Measurements from ENCODE around the gene METTL16.

METTL16 gene

DNA sequence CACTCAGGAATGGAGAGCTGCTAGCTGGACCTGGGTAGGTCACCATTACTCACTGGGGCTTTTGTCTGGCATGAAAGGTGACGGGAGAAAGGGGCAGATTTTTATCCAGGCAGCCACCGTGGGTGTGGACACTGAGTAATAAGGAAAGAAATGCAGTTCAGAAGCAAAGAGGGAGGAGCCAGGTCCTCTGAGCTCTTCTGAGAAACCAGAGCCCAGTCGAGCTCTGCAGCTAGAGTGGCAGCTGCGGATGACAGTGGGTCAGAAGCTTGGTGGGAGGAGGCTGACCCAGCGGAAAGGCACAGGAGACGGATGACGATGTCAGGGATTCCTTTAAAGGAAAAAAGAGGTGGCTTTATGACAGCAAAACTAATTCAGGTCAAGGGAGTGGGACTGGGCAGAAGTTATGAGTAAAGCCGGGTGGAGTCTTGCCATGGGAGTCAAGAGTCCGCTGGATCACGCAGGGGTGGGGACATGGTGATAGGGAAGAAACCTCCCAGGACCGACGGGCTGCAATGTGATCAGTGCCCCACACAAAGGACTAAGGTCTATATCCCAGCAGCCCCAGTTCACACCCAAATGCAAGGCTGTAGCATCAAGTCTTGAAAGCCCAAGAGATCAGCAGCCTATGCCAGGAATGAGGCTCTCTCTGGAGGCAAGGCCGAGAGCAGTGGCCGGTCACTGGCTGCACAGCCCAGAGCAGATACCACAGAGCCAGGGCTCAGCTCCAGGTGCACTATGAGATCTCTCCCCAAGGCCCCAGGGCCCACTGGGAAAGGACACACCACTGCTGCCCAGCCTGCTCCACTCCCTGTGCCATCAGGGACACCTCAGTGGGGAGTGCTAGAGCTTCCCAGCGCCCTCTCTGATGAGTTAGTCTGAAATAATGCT is 104.5 kb downstream of the METTL16 start:
- no peak for DNase-seq

DNA sequence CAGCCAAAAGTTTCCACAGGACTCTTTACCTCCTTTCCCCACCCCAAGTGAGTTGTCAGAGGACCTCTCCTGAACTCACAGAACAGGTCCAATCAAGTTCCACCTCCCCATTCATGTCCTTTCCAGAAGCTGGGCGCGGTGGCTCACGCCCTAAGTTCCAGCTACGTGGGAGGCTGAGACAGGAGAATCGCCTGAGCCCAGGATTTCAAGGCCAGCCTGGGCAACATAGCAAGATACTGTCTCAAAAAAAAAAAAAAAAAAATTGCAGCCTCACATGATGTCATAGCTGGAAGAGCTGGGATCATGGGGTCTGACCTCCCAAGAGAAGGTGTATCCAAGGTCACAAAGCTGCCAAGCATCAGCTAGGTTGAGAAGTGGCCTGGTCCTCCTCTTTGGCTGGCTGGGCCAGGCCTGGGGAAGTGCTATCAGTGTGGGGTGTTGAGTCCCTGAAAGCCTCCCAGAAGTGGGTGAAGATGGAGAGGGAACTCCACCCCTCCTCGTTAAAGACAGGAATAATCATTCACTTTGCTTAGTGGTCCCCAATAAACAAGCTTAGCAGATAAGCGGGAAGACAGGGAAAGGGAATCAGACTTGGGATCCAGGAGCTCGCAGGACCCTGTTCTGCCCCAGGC is 105.3 kb downstream of the METTL16 start:
- DNase-seq: no peak

DNA sequence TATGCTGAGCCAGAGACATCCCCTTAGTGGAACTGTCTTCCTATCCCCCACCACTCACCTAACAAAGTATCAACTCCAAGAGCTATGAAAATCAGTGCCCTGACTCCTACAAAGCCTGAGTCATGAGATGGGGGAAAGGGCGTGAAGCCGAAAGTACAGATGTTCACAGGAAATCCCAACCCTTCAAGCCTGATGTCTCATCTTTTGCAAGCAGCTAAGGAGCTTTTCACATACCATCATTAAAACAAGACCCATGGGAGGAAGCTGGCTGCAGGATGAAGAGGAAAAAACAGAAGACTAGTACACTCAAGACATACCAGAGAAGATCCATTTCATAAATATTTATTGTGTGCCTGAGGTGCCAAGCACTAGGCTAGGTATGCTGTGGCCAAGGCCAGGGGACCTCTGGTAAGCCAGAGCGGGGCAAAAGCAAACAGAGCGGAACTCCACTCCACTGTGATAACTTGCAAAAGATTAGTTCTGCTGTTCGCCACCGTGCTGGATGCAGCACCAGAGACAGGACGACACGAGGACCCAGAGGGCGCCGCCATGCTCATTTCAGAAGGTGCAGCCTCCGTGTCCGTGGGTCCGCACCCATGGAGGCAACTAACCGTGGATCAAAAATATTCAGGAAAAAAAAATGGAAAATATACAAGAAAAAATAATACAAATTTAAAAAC is 106.3 kb downstream of the METTL16 start:
- DNase-seq: no peak

DNA sequence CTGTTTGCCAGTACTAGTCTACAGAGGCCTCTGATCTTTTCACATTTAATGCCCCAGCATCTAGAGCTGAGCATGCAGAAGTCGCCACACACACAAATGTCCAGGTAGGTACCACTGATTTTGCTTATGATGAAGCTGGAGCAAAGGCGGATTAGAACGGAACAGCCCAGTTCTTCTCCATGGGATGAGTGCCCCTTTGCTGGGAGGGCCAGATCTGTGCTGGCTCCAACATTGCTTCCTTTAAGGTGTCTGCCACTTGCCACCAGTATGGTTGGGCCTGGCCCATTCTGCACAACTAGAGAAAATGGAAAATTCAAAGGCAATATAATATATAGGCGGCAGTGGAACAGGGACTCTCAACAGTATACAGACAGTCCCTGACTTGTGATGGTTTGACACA is 108.6 kb downstream of the METTL16 start:
- DNase-seq: no peak

DNA sequence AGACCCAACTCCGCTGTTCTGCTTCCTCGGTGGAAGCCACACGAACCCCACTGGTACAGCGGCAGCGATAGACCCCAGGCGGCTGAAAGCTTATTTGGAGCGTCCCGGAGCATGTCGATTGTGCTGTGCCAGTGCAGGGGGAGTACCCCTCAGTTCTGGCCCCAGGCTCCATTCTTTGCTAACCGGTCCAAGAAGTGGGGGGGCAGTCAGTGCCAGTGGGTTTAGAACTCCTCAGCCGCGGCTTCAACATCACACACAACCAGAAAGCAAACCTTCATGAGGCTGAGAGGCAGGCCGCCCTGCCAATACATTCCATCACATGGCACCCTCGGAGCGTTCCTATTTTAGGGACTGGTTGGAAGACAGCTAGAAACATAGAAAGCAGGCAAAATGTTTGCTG is 109.1 kb downstream of the METTL16 start:
- peak in 2 of 6 experiments; percentile 31 to 38 for DNase-seq

DNA sequence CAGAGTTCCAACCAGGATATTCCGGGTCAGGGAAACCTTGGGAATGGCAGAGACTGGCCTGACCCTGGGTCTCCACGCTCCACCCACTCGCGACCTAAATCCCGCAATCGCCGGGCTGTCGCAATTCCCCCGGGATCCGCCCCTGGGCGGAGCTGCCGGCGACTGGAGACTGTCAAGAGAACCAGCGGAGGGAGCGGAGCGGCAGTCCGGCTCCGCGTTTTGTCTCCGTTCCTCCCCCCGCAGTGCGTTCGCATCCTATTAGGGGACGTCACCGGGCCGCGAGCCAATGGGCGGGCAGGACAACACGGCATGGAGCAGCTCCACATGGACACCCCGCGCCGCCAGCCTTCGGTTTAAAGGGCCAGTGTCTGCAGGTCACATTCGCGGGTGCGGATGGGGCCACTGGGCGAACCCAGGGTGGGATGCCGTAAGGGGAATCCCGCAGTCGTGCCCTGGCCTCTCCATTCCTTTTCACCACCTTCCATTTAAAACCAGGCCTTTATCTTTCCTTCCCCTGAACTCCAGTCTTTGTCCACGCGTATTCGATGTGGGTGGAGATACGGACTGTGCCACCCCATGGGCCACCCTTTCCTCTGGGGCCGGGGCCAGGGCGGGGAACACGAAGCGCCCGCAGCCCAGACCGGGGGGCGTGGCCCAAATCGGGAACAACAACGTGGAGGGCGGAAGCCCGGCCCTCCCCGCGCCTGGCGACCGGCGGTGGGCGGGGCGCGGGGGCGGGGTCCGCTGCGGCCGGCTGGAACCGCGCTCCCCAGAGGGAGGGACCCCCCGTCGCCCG is 110.1 kb downstream of the METTL16 start:
- DNase-seq: peak; percentile 98 to 99 (median 99)

DNA sequence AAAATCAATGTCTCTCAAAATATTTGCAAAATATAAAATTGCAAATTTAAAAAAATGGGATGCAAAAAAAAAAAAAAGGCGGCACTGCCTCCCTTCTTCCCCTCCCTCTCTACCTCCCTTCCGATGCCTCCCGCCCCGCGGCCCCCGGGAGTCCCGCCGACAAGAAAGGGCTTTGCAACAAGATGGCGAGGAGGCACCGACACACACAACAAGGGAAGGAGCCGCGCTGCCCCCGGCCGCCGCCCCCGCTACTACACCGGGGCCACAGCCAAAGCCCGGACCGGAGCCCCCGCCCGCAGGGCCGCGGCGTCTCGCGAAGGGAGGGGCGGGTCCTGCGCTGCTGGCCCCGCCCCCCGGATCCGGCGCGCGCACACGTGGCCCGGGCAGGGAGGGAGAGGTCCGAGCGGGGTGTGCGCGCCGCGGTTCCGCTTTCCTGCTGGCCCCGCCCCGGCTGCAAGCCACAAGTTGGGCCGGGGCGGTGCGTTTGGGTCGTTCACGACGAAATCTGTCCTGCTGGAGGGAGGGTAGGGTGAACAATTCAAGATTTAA is 110.7 kb downstream of the METTL16 start, which contains the start of gene MNT:
Gene MNT, minus strand, starts transcription at position 184 of the 549 bp plus-strand sequence. CDS start 348 bp downstream, outside the sequence.
- peak; percentile 90 to 99 (median 98) for DNase-seq

DNA sequence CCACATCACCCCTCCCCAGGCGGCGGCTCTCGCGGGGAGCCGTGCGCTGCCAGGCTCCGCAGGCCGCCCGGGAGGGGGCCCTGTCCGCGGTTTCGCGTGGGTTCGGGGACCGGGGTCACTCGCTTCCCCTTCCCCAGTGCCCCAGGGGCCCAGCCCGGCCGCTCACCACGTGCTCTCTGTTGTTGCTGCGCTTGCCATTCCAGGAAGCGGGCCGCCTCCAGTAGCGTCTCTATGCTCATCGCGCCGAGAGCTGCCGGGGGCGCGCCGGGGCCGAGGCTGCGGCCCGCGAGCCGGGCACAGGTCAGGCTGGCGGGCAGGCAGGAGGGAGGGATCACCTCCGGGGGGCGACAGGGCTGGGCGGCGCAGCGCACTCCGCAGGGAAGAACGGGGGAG is 111.2 kb downstream of the METTL16 start:
- DNase-seq: peak; percentile 27 to 74 (median 52)

DNA sequence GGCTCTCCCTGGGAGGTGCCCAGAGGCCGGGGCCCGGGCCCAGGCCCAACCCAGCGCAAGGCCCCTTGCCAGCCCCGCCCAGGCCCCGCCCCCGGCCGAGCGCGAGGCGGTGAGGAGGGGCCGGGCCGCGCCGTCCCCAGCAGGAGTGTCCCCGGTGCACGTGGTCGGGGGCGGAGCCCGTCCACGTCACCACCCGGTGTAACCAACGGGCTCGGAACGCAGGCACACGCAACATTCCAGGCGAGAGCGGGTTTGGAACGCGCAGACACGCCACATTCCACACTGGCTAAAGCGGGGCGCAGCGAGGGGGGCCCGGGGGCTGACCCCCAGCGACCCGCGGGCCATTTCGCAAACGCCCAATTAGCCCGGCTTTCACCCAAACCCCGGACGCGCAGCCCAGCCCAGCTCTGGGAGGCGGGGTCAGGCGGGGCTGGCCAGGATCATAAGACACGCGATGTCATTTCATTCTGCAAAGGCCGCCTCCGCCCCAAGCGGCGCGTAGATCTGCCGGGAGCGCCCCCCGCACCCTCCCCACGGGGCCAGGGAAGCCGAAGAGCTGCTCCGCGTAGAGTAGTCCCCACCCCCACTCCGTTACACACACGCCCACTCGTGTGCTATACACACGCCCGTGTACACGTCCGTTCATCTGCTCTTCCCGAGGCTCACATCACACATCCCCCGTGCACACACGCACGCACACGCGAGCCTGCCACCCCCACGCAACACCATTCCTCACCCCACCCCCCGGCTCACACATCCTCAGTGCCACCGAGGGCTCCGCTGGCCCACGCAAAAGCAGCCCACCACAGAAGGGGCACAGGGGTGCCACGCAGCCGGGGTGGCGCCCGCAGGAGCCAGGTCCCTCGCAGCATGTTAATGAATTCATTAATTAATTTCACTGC is 111.9 kb downstream of the METTL16 start:
- DNase-seq: peak; percentile 86 to 95 (median 90)

DNA sequence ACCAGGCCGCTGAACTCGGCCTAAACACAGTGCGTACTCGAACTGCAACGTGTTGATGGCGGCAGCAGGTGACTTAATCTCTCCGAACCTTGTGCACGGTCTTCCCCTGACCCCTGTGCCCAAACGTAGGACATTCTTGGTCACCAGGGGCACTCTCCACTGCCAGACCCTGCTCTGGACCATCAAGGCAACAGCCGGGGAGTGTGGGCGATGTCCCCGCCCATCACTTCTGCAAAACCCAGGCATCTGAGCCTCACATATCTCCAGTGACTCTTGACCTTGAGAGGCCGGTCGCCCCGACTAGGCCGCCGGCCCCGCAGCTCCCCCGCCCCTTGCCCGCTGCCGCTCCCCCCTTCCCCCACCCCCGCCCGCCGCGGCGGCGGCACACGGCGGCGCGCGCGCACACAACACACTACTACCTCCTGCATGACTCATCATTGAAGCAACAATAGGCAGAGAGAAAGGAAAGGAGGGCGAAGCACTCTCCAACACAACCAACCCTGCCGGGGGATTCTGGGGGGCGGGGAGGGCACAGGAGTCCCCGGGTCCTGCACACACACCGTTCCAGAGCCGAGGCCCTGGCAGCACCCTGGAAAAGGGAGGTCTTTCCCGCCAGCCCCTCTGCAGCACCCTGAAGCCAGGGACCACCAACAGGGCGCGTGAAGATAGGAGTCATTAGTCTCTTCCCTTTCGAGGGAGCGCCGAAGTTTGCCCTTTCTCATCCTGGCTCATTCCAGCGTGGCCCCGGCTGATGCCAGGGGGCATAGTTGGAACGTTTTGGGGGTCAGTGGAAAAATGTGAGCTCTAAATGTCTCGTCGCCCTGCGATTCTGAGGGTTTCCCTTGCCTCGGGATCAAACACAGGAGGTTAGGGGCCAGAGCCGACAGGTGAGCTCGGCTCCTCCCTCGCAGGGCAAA is 112.8 kb downstream of the METTL16 start:
- DNase-seq: peak; percentile 35 to 65 (median 52)

DNA sequence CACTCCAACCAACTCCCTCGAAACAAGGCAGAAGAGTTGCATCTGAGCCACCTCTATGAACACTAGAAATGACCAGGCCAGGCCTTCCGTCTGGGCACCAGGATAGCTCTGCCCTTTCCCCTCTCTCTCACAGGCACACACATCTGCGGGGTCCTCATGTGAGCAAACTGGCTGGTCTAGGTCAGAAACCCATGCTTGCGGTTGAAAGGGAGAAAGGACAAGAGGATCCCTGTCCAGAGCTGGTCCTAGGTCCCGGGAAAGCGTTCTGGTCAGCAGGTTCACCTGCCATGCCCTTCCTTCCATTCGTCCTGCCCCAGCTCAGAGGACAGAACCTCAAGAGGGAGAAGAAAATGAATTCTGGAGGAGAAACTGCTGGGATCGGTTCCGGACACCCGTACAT is 113.5 kb downstream of the METTL16 start:
- no peak for DNase-seq

DNA sequence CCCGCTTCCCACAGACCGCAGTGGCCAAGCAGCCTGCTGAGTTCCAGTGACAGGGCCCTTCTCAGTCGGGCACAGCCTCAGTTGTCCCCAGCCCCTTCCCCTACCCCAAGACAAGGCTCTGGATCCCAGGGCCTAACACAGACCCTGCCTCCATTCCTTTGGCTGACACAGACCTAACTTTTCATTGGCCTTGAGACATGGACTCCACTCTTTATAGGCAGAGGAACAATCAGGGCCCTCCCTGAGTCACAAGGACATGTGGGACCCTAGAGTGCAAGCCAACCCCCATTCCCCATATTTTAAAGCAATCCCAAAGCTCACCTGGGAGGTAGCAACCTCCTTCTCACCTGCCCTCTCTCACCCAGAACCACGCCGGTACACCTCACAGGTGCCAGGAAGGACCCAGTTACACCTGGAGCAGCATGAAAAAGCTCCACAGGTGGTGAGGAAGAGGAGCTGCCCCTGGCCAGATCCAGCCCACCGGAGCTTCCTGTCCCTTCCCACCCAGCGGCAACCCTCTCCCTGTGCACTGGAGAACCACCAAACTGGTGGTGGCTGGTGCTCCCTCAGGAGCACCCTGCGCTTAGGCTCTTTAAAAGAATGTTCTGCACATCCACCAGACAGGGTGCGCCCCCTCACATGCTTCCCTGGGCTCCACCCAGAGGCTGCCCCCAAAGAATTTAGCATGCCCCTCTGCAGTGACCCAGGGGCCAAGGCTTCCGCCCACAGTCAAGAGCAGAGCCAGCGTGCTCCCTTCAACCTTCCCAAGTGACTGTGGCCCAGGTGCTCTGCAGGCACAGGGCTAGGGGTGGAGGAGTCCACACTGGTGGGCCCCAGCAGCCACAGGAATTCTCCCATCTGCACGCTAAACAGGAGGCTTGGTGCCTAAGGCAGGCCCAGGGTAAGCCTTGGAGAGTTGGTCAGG is 114.2 kb downstream of the METTL16 start:
- DNase-seq: no peak

DNA sequence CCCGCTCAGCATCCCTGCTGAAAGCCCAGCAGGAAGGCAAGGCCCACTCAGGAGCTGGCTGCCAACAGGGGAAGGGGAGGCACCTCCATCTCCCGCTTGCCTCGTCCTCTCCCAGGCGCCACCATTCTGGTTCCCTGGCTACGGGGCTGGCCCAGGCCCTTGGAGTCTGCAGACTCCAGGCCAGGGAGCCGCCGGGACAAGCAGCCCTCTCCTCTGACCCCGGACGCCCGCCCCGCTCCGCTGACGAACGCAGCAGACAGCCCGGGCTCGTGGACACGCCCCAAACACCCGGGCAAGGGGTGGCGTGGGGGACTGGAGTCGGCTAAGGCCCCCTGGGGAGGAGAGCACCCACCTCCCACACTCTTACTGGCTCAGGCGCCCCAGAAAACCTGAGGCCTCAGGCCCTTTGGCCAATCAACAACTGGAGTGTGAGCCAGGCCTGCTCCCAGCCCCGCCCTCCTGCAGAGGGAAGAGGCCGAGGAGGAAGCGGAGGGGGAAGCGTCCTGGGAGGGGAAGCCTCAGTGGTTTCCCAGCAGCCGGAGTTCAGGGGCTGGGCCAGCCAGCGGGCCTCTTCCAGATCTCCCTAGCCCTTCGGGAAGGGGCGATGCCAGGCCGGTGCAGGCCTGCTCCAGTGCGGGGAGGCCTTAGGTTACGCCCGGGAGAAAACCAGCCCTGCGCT is 115.0 kb downstream of the METTL16 start:
- DNase-seq: peak in 5 of 6 experiments; percentile 18 to 44 (median 34)

DNA sequence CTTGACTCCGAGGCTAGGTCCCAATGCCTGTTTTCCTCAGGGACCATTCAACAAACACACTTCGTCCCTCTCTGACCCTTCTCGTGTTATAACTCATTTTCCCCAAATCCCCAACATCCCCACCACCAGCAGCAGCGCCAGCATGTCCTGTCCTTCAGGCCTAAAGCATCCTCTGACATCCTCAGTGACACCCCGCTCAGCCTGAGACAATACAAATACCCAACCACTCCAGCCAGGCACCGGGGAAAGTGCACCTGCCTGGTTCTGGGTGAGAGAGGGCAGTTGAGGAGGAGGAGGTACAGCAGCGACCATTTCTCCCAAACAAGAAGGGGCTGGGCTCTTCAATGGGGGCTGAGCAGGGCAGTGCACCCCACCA is 115.5 kb downstream of the METTL16 start:
- DNase-seq: peak in 1 of 6 experiments; percentile 29

DNA sequence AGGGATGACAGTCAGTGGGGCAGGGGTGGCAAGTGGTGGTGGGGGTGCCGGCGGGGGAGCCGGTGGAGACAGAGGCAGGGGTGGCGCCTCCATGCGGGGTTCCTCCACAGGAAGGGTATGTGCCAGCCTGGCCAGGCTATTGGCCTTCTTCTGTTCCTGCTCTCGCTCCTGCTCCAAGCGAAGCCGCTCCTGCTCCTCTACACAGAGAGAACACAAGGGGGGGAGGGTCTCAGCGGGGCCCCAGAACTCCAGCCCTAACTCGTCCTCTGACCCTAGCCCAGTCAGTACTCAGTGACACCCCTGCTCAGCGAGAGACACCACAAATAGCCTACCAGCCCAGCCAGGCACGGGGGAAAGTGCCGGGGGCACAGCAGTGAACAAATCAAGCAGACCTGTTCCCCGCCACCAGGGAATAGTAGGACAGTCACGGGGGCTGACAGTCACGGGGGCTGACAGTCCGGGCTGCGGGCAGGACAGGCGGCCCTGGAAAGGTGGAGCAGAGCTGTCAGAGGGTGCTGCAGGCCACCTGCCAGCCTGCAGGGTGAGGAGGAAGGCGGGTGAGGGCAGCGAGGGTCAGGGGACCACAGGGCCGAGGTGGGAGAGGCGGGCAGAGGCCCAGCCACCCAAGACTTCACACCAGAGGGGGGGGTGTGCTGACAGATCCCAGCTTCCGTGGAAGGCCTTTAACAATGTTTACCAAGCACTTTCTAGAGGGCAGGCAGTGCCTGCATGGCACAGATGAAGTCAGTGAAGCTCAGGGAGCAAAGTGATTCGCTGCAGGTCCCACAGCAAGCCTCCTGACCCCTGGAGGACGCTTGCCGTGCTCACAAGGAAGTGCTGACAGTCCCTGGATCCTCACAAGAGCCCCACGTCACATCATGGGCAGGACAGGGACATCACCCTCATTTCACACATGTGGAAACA is 116.2 kb downstream of the METTL16 start:
- DNase-seq: no peak

DNA sequence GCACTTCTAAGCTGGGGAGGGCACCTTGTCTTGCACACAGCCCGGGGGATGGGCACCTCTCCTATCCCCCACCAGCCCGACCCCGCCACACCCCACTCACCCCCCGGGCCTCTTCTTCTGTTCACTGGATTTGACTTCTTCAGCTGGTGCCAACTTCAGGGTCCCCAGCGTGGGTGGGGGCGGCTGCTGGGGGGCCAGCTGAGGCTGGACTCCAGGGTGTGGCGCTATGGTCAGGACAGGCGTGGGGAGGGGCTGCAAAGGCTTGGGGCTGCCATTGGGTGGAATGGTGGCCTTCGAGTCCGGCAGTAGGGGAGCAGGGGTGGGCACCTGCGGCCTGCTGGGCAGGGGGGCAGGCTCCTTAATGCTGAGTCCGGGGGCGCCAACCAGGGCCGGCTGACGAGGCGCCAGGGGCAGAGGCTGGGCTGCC is 116.9 kb downstream of the METTL16 start:
- DNase-seq: no peak

All from stimulated activated naive CD4-positive, alpha-beta T cell (primary cell).